Lower leg skin (tissue), 3 donors: ENCODE measurements around the gene ERCC6.

Experiments
- POLR2A ChIP-seq, 2 donors: fragments of 450-650 bp; IDR thresholded peaks; one replicate each; pipeline ENCODE4 v1.6.1; 2016 to 2017; ENCODE audit warnings: antibody characterized with exemption in 2 of 2, mild to moderate bottlenecking in 1 of 2, moderate library complexity in 1 of 2
- TF ChIP-seq, protein P1 (sequence below), 3 donors: fragments of 450-650 bp; IDR thresholded peaks; one replicate each; pipeline ENCODE4 v1.5.1; 2016; ENCODE audit warnings: antibody characterized with exemption in 3 of 3, mild to moderate bottlenecking in 3 of 3, moderate library complexity in 2 of 3

DNA sequence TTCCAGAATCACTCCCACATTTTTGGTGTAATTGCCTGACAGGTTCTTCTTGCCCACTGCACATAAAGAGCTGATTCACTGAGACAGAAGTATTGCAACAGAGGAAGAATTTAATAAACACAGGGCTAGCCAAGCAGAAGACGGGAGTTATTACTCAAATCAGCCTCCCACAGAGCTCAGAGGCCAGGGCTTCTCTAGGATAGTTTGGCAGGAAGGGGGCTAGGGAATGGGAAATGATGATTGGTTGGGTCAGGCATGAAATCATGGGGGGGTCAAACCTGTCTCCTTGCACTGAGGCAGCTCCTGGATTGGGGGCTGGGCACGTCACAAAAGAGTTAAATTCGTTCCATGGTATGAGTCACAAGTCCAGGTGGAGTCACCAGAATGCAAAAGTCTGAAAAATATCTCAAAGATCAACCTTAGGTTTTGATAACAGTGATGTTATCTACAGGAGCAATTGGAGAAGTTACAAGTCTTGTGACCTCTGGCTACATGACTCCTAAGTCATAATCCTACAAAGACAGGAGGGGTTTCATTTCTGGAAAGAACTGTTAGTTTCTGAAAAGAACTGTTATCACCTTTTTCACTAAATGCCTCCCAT, 30.2 kb upstream of the ERCC6 start:
- TF ChIP-seq POLR2A (IDR thresholded peaks at IDR 0.05), result no peak
- TF ChIP-seq, protein P1, sequence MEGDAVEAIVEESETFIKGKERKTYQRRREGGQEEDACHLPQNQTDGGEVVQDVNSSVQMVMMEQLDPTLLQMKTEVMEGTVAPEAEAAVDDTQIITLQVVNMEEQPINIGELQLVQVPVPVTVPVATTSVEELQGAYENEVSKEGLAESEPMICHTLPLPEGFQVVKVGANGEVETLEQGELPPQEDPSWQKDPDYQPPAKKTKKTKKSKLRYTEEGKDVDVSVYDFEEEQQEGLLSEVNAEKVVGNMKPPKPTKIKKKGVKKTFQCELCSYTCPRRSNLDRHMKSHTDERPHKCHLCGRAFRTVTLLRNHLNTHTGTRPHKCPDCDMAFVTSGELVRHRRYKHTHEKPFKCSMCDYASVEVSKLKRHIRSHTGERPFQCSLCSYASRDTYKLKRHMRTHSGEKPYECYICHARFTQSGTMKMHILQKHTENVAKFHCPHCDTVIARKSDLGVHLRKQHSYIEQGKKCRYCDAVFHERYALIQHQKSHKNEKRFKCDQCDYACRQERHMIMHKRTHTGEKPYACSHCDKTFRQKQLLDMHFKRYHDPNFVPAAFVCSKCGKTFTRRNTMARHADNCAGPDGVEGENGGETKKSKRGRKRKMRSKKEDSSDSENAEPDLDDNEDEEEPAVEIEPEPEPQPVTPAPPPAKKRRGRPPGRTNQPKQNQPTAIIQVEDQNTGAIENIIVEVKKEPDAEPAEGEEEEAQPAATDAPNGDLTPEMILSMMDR (IDR thresholded peaks at IDR 0.05), result no peak
